ENCODE results near the gene GNAL.

Gene GNAL

DNA sequence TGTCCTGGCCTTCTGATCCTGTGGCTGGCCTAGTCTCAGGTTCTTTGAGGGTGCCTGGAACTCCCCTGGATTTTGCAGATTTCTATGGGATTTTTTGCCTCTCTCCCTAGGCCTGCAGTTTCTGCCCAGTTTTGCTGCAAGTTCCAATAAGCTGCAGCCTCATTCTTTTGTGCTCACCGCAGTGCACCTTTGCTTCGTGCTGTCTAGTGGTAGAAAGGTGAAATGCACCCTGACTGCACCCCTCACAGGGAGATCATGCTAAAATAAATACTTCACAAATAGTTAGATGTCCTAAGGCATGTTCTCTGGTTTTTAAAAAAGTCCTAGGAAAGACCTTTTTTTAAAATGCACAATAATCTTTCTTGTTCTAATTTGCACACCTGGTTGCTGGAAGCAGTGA is 72.5 kb downstream of the GNAL start:
- no peak for DNase-seq (ENCODE audit: low read depth)
- H3K4me3 ChIP-seq (ENCODE audit: low read depth, low read length) = no peak overlapping the region
- TF ChIP-seq, protein P1, sequence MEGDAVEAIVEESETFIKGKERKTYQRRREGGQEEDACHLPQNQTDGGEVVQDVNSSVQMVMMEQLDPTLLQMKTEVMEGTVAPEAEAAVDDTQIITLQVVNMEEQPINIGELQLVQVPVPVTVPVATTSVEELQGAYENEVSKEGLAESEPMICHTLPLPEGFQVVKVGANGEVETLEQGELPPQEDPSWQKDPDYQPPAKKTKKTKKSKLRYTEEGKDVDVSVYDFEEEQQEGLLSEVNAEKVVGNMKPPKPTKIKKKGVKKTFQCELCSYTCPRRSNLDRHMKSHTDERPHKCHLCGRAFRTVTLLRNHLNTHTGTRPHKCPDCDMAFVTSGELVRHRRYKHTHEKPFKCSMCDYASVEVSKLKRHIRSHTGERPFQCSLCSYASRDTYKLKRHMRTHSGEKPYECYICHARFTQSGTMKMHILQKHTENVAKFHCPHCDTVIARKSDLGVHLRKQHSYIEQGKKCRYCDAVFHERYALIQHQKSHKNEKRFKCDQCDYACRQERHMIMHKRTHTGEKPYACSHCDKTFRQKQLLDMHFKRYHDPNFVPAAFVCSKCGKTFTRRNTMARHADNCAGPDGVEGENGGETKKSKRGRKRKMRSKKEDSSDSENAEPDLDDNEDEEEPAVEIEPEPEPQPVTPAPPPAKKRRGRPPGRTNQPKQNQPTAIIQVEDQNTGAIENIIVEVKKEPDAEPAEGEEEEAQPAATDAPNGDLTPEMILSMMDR (IDR thresholded peaks at IDR 0.05; ENCODE audit: low read depth, low read length) = peak; percentile 16
- TF ChIP-seq MYC (IDR thresholded peaks at IDR 0.05; ENCODE audit: low read depth, low read length) (no peak), POLR2A (IDR thresholded peaks at IDR 0.05; ENCODE audit: extremely low read depth, insufficient read length) (no peak)
- TF ChIP-seq, protein P2, sequence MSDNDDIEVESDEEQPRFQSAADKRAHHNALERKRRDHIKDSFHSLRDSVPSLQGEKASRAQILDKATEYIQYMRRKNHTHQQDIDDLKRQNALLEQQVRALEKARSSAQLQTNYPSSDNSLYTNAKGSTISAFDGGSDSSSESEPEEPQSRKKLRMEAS (IDR thresholded peaks at IDR 0.05; ENCODE audit: low read depth, low read length) = no peak

DNA sequence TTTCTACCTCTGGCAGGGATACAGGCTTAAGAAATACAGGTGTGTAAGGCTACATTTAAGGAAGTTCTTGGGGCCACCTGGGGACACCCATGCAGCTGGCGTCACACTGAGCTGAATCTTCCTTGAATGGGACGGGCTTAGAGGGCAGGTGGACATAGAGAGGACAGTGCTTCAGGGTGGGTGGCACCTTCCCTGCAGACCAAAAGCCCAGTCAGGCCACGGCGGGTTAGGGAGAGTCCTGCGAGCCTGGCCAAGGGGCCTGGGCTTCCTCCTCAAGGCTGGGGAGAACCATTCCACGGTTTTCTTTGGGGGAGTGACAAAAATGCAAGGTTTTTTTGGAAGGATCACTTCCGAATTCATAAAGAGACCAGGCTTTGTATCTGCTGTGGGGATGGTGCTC is 73.4 kb downstream of the GNAL start:
- no peak for TF ChIP-seq POLR2A (IDR thresholded peaks at IDR 0.05; ENCODE audit: extremely low read depth, insufficient read length)
- TF ChIP-seq, protein P2 (IDR thresholded peaks at IDR 0.05; ENCODE audit: low read depth, low read length) = no peak
- no peak for TF ChIP-seq MYC (IDR thresholded peaks at IDR 0.05; ENCODE audit: low read depth, low read length)
- TF ChIP-seq, protein P1 (IDR thresholded peaks at IDR 0.05; ENCODE audit: low read depth, low read length) = no peak
- DNase-seq (ENCODE audit: low read depth) = no peak
- no peak overlapping the region for H3K4me3 ChIP-seq (ENCODE audit: low read depth, low read length)

DNA sequence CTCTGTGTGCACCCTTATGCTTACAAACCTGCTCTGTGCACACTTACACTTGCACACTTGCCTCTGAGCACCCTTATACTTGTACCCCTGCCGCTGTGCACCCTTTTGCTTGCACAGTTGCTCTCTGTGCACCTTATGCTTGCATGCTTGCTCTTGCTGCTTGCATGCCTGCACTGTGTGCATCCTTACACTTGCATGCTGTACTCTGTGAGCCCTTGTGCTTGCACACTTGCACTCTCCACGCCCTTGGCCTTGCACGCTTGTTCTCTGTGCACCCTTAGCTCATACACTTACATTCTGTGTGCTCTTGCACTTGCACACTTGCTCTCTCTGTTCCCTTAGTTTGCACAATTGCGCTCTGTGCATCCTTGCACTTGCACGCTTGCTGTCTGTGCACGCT is 78.3 kb downstream of the GNAL start:
- TF ChIP-seq POLR2A (IDR thresholded peaks at IDR 0.05; ENCODE audit: extremely low read depth, insufficient read length) (no peak), MYC (IDR thresholded peaks at IDR 0.05; ENCODE audit: low read depth, low read length) (no peak)
- TF ChIP-seq, protein P1 (IDR thresholded peaks at IDR 0.05; ENCODE audit: low read depth, low read length) = no peak
- TF ChIP-seq, protein P2 (IDR thresholded peaks at IDR 0.05; ENCODE audit: low read depth, low read length) = no peak
- H3K4me3 ChIP-seq (ENCODE audit: low read depth, low read length) = no peak overlapping the region
- DNase-seq (ENCODE audit: low read depth) = no peak

DNA sequence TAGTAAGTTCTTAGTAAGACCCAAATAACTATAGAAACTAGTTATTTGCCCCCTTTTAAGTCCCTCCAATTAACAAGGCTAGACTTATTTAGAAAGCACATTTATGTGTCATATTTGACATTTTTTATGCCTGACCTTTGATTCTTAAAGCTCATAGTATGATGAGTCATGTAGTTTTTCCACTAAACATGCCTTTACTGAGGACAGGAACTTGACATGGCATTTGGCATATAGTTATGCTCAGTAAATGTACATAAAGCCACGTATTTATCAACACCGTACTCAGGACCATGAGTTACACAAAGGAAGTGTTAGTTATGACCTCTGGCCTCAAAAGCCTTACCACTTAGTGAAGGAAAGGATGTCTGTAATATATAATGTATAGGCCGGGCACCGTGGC is 78.9 kb downstream of the GNAL start:
- no peak overlapping the region for H3K4me3 ChIP-seq (ENCODE audit: low read depth, low read length)
- TF ChIP-seq, protein P2 (IDR thresholded peaks at IDR 0.05; ENCODE audit: low read depth, low read length) = no peak
- TF ChIP-seq MYC (IDR thresholded peaks at IDR 0.05; ENCODE audit: low read depth, low read length) (no peak), POLR2A (IDR thresholded peaks at IDR 0.05; ENCODE audit: extremely low read depth, insufficient read length) (no peak)
- TF ChIP-seq, protein P1 (IDR thresholded peaks at IDR 0.05; ENCODE audit: low read depth, low read length) = no peak
- no peak for DNase-seq (ENCODE audit: low read depth)

DNA sequence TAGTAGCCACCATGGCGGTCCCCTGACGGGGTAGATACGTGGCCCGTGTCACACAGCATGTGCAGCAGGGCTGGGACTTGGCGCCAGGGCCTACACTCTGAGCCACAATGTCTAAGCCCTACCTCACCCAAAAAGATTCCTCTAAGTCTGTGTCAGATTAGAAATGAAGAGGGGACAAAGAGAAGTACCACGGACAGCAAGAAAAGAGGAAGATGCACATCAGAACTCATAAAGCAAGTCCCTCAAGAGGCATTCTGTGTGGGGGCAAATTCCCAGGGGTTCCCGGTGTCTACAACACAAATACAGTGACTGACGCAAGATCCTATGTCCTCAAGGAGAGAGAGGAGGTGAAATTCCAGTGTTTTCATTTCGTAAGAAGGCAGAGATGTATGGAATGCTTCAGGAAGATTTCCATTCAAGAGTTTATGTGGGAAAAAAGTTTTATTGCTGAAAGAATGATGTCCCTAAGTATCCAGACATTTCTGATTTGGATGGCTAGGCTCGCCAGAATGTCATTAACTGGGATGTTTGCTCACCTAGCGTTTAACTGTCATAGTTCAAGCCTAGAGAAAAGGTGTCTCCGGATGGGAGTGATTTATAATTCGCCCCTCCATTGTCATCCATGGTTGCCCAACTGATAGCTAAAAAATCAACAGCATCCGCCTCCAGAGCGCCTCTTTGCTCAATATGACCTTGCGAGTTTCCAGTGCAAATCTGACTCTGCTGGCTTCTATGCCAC is 86.5 kb downstream of the GNAL start:
- no peak overlapping the region for H3K4me3 ChIP-seq (ENCODE audit: low read depth, low read length)
- TF ChIP-seq, protein P1 (IDR thresholded peaks at IDR 0.05; ENCODE audit: low read depth, low read length) = no peak
- TF ChIP-seq POLR2A (IDR thresholded peaks at IDR 0.05; ENCODE audit: extremely low read depth, insufficient read length) = no peak
- TF ChIP-seq, protein P2 (IDR thresholded peaks at IDR 0.05; ENCODE audit: low read depth, low read length) = no peak
- no peak for TF ChIP-seq MYC (IDR thresholded peaks at IDR 0.05; ENCODE audit: low read depth, low read length)
- peak; percentile 61 for DNase-seq (ENCODE audit: low read depth)

All from NB4 (cell line).